Neural cell (in vitro differentiated cells): ENCODE measurements around the gene GAGE1.

Experiments
- CTCF ChIP-seq: fragments of 450-650 bp; IDR thresholded peaks from 2 replicates; pipeline ENCODE4 v1.5.1; 2014; ENCODE audit warnings: antibody characterized with exemption, mild to moderate bottlenecking, moderate library complexity; ENCODE audit not compliant: poor library complexity, severe bottlenecking
- EZH2 ChIP-seq: fragments of 200-600, 300-800 bp; shearing (Covaris generic), sonication (generic); IDR thresholded peaks from 2 replicates; pipeline ENCODE4 v1.6.1; 2014; ENCODE audit warnings: antibody characterized with exemption, low read length, borderline replicate concordance, mild to moderate bottlenecking; ENCODE audit not compliant: insufficient read depth, poor library complexity, severe bottlenecking

GRCh38 chrX:49618574-49618973, 19.8 kb downstream of the GAGE1 start:
- TF ChIP-seq CTCF (no peak), EZH2 (no peak)
